Measurements from ENCODE around the gene C4BPB. TPM values are rescaled to one million over a fixed set of nuclear protein-coding genes. Genes with fewer than 3 reads are reported as not detected.

The C4BPB gene
- total and polyA plus RNA-seq, 2 of the 8 experiments (the other 6 are each of a cell fraction or from before 2014, with no cell fraction given): not detected

DNA sequence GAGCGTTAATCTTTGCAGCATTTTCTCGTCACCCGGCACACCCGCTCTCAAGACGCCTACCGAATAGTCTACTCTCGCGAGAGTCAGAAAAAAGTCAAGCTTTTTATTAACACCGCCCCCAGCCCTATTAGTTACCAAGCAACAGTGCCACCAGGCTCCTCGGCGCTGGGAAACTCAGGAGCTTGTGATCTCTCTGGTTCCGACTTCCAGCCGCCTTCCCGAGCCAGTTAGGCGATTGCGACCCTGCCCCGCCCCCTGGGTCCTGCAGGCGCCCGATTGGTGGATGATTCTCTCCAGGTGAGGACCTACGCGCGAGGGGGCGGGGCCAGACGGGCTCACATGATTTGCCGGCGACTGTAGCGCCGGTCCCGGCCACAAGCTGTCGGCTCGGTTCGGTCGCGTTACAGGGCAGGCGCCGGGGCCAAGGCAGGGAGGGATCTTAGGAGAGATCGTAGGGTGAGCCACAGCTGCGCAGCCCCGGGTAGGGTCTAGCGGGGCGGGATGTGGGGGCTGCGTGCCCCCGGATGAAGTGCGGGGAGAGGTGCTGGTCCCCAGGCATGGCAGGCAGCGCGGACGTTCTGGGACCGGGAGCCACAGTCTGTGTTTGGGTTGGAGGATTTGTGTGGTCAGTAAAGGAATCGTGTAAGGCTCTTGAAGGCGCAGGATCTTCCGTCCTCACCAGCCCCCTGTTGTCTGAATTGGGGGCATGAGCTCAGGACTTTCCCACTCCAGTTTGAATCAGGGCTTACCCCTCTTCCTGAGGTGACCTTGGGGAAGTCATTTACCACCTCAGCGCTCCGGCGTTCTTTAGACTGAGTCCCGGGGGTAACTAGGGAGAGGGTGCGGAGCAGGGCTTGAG is 35.5 kb upstream of the C4BPB start, which contains the start of gene PFKFB2 (continued):
- TF ChIP-seq TAF7 (optimal IDR thresholded peaks at IDR 0.05; ENCODE audit: borderline replicate concordance, low read depth, low read length) (peak; percentile 45), TAF1 (IDR thresholded peaks at IDR 0.05; ENCODE audit: low read depth, low read length) (peak; percentile 88), FOSL1 (IDR thresholded peaks at IDR 0.05; ENCODE audit: insufficient read depth, low read depth, low read length) (no peak), MAX (IDR thresholded peaks at IDR 0.05) (peak; percentile 65), PHF8 (conservative IDR thresholded peaks at IDR 0.05; ENCODE audit: low read depth, low read length) (peak; percentile 96), KDM4A (IDR thresholded peaks at IDR 0.05; ENCODE audit: low read depth, low read length, severe bottlenecking) (peak; percentile 92), HDAC2 (IDR thresholded peaks at IDR 0.05; ENCODE audit: borderline replicate concordance in 1 of 2, low read depth in 2 of 2, low read length in 2 of 2) (peak in 1 of 2 experiments; percentile 42; a peak in 1 of 4 replicates), CREB1 (IDR thresholded peaks at IDR 0.05) (peak; percentile 79), JUND (IDR thresholded peaks at IDR 0.05; ENCODE audit: low read length) (peak; percentile 11; the same call in 1 of the 2 replicates), EP300 (IDR thresholded peaks at IDR 0.05; ENCODE audit: borderline replicate concordance in 1 of 2, low read depth in 2 of 2, low read length in 2 of 2) (no peak; a peak in 1 of 3 replicates), SRF (IDR thresholded peaks at IDR 0.05; ENCODE audit: low read depth, low read length) (no peak), POLR2A (IDR thresholded peaks at IDR 0.05; ENCODE audit: control extremely low read depth in 1 of 2, low read depth in 2 of 2, low read length in 2 of 2) (peak; percentile 88 to 93), YY1 (IDR thresholded peaks at IDR 0.05; ENCODE audit: low read depth, low read length) (no peak; the same call in 1 of the 2 replicates), RBBP5 (IDR thresholded peaks at IDR 0.05; ENCODE audit: borderline replicate concordance, low read depth, low read length) (no peak; the same call in 1 of the 2 replicates), RNF2 (IDR thresholded peaks at IDR 0.05; ENCODE audit: borderline replicate concordance, low read depth, low read length, missing control alignments, poor library complexity, severe bottlenecking) (no peak), POU5F1 (IDR thresholded peaks at IDR 0.05; ENCODE audit: low read depth, low read length) (no peak), SIRT6 (IDR thresholded peaks at IDR 0.05; ENCODE audit: low read length) (no peak), TBP (IDR thresholded peaks at IDR 0.05; ENCODE audit: low read depth, low read length) (peak; percentile 90), RAD21 (IDR thresholded peaks at IDR 0.05 in 1 of 2, conservative IDR thresholded peaks at IDR 0.05 in 1 of 2; ENCODE audit: low read depth in 2 of 2, low read length in 2 of 2) (peak in 1 of 2 experiments; percentile 1; a peak in 2 of 4 replicates), CTBP2 (IDR thresholded peaks at IDR 0.05; ENCODE audit: borderline replicate concordance, insufficient read depth, insufficient read length, low read length) (no peak), USF2 (IDR thresholded peaks at IDR 0.05; ENCODE audit: low read length) (peak; percentile 63)

All from H1 (cell line).